GM12892 (cell line): ENCODE measurements around the gene CRYBA4.

Experiments
- POLR2A ChIP-seq: IDR thresholded peaks from 2 replicates; pipeline ENCODE4 v1.6.1; 2011; ENCODE audit warnings: low read depth, low read length, control low read depth
- POLR2AphosphoS5 ChIP-seq: IDR thresholded peaks from 2 replicates; pipeline ENCODE4 v1.6.1; 2011; ENCODE audit warnings: low read depth, low read length, control low read depth

GRCh38 chr22:26577081-26577480 is 44.7 kb upstream of the CRYBA4 start:
- TF ChIP-seq POLR2A (no peak), POLR2AphosphoS5 (no peak)
